NK-92 (cell line): Measurements from ENCODE around the gene OR51B2.

Experiments
- DNase-seq: peaks from one replicate; lab custom pipeline; 2025; ENCODE audit not compliant: unreplicated experiment; lab: John Stamatoyannopoulos, UW

Gene OR51B2

DNA sequence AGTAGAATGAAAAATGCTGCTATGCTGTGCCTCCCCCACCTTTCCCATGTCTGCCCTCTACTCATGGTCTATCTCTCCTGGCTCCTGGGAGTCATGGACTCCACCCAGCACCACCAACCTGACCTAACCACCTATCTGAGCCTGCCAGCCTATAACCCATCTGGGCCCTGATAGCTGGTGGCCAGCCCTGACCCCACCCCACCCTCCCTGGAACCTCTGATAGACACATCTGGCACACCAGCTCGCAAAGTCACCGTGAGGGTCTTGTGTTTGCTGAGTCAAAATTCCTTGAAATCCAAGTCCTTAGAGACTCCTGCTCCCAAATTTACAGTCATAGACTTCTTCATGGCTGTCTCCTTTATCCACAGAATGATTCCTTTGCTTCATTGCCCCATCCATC is 39.5 kb downstream of the OR51B2 start:
- no peak for DNase-seq

DNA sequence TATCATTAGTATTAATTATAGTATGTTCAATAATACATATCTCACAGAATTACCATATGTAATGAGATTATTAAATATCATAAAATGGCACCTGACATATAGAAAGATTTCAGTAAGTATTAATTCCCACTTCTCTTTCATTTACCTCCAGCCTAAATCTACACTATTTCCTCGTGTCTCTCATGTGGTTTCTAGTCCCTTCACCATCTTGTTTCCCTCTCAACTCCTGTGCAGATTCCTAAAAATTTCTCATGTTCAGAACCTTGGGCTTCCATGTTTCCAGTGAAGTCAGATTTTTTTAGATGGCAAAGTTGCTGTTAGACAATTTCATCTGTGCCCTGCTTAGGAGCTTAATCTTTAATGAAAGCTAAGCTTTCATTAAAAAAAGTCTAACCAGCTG is 40.2 kb downstream of the OR51B2 start:
- no peak for DNase-seq

DNA sequence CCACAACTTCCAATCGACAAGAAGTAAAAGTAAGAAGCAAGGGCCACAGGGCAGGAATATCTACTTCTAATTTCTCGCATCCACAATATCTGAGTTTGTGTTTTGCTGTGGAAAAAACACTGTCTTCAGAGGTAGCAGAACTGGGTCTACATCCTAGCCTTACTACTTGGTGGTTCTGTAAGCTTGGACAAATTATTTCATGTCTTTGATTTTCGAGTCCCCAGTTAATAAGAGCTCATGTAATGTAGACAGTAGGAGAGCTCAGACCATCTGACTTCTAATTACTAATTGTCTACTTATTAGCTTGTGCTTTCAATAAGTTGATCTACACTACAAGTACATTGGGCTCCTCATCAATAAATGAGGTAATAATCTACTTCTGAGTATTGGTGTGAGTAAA is 41.0 kb downstream of the OR51B2 start:
- DNase-seq: no peak

DNA sequence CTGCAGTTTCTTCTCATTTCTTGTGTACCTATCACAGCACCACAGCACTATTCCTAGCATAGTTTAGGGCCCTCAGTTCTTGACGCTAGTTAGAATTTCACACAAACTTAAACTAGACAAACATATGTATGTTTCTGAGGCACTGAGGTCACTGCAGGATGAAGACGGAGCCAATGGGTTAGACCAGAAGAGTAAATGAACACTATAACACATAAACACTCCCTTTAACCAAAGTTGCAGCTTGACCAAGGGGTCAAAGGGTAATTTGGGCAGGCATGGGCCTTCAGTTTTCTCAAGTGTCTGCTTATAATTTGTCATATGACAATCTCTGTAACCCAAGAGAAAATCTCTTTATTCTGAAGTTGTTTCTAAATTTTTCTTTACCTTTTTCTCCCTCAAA is 41.5 kb downstream of the OR51B2 start:
- no peak for DNase-seq

DNA sequence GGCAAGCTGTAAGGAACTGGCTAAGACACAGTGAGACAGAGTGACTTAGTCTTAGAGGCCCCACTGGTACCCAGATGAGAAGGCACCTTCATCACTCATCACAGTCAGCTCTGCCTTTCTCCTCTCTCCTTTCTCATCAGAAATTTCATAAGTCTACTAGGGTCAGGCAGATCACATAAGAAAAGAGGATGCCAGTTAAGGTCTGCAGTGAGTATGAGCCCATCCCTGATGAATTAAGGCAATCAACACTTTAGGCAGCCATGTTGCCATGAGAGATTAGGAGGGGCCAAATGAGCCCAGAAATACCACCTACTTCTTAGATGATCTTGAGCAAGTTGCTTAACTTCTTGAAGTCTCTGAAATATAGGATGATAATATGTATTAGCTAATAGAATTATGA is 42.5 kb downstream of the OR51B2 start:
- no peak for DNase-seq

DNA sequence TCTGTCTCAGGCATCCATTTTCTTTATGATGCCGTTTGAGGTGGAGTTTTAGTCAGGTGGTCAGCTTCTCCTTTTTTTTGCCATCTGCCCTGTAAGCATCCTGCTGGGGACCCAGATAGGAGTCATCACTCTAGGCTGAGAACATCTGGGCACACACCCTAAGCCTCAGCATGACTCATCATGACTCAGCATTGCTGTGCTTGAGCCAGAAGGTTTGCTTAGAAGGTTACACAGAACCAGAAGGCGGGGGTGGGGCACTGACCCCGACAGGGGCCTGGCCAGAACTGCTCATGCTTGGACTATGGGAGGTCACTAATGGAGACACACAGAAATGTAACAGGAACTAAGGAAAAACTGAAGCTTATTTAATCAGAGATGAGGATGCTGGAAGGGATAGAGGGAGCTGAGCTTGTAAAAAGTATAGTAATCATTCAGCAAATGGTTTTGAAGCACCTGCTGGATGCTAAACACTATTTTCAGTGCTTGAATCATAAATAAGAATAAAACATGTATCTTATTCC is 43.5 kb downstream of the OR51B2 start:
- no peak for DNase-seq

DNA sequence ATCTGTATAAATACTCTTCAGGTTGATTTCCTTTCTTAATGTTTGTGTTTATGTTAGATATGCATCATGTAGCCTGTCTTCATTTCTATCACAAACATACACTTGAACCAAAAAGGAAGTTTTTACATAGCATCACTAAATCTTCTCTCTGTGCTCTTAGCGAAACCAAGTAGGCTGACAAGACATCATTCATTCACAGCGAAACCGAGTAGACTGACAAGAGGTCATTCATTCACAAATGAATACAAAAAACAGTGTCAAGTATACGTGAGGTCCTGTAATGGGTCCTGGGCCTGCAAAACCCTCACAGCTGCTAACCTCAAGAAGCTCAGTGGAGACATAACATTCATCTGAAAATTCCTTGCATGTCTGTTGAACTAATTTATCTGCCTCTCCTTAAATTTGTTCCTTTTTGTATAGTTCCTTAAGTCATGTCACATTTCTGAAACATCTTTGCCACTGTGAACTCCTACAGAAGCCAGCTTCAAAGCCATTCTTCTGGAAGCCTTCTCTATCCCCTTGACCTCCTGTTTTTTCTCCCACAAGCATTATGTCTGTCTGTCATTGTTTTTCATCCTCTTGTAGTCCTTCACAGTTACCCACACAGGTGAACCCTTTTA is 44.5 kb downstream of the OR51B2 start:
- no peak for DNase-seq

DNA sequence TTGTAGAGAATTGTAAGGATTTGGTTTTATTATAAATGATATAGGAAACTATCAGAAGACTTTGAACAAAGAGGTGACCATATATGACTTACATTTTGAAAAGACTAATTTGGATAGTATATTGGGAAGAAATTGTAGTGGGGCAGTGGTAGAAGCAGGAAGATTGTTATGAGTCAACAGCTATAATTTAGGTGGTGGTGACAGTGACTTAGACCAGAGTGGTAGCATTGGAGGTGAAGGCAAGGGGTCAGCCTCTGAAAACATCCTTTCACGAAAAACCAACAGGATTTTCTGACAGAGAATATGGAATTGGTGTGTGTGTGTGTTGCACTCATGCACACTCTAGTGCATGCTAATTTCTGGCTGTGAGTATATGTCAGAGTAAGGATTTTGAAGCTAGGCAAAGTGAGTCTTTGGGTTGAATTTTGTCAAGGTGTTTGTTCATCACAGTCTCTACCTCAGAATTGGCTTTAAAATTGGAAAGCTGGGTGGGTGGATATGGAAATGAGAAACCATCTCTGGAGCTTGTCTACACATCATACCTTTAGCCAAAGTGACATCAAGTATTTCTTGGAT is 46.2 kb downstream of the OR51B2 start:
- no peak for DNase-seq

DNA sequence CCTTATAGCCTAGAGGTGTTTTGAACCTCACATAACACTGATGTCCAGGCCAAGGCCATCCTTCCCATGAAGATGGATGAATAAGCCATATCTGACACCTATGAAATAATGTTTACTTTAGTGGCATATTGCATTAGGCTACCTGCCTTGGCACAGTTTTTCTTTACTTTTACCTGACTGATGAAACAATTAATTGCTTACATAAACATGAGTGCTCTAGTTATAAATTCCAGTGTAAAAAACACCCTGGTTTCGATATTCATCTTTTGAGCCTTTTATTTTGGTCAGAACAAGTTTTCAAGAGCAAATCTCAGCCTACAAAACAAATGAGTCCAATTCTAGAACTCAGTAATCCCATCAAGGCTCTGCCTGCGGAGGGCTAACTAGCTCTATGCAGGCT is 47.4 kb downstream of the OR51B2 start:
- no peak for DNase-seq

DNA sequence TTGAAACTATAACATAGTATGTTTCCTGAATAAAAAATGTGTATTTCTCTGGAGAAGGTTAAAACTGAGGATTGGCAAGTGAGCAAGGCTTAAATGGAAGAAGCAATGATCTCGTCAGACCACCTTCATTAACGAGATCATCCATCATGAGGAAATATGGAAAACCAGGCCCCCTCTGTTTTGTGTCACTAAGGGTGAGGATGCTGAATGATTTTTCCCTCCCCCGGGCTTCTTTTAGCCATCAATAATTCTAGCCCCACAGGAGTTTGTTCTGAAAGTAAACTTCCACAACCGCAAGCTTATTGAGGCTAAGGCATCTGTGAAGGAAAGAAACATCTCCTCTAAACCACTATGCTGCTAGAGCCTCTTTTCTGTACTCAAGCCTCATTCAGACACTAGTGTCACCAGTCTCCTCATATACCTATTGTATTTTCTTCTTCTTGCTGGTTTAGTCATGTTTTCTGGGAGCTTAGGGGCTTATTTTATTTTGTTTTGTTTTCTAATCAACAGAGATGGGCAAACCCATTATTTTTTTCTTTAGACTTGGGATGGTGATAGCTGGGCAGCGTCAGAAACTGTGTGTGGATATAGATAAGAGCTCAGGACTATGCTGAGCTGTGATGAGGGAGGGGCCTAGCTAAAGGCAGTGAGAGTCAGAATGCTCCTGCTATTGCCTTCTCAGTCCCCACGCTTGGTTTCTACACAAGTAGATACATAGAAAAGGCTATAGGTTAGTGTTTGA is 48.6 kb downstream of the OR51B2 start:
- no peak for DNase-seq

DNA sequence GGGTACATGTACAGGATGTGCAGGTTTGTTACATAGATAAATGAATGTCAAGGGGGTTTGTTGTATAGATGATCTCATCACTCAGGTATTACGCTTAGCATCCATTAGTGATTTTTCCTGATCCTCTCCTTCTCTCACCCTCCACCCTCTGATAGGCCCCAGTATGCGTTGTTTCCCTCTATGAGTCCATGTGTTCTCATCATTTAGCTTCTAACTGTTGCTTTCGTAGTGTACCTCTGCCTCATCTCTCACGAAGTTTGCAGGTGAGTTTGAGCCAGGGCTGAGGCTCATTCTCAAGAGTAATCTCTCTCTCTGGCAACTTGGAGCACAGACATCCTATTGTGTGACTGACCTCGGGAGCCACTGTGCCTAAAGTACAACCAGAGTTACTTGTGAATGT is 49.7 kb downstream of the OR51B2 start:
- no peak for DNase-seq
